Vagina (tissue), 2 donors: ENCODE results near the gene MYO3A. TPM values are rescaled to one million over a fixed set of nuclear protein-coding genes. Genes with fewer than 3 reads are reported as not detected.

Experiments
- DNase-seq, 2 donors: peaks; one replicate each; pipeline ENCODE4 v3.0.0-alpha.2; 2017; ENCODE audit errors: extremely low spot score in 2 of 2
- H3K27ac ChIP-seq: fragments of 200-600 bp; sonication (generic); one replicate; pipeline ENCODE4 v1.5.1; 2019
- H3K27me3 ChIP-seq: fragments of 200-600 bp; sonication (generic); one replicate; pipeline ENCODE4 v1.5.1; 2019
- H3K36me3 ChIP-seq, 2 donors: fragments of 200-600 bp; sonication (generic); one replicate each; pipeline ENCODE4 v1.5.1; 2017 to 2019
- H3K4me1 ChIP-seq: fragments of 200-600 bp; sonication (generic); one replicate; pipeline ENCODE4 v1.5.1; 2019
- H3K4me3 ChIP-seq, 2 donors: fragments of 200-600 bp; sonication (generic); 1 replicate in 1 of 2; 2 replicates in 1 of 2; pipeline ENCODE4 v1.5.1; 2016 to 2019
- H3K9me3 ChIP-seq: fragments of 200-600 bp; sonication (generic); one replicate; pipeline ENCODE4 v1.5.1; 2019
- POLR2A ChIP-seq, 2 donors: fragments of 450-650 bp; IDR thresholded peaks; one replicate each; pipeline ENCODE4 v1.6.1; 2017; ENCODE audit warnings: antibody characterized with exemption in 2 of 2, mild to moderate bottlenecking in 2 of 2, moderate library complexity in 2 of 2
- POLR2AphosphoS5 ChIP-seq, 2 donors: sonication (generic); formaldehyde crosslinking; IDR thresholded peaks; one replicate each; pipeline ENCODE4 v1.9.0; 2017; ENCODE audit warnings: antibody characterized with exemption in 2 of 2, mild to moderate bottlenecking in 2 of 2, low read depth in 1 of 2; ENCODE audit not compliant: insufficient read depth in 1 of 2
- intact Hi-C: fragments of 100-400 bp; cut with DNase I; formaldehyde crosslinking; loops from one replicate; pipeline ENCODE4 v1.15.1; 2023
- total RNA-seq: library from RNA; depleted of rRNA; stranded (reverse); fragments of >200 nt; gene quantifications from one replicate; pipeline ENCODE4 v1.2.3, GENCODE V29; 2016
- TF ChIP-seq, protein P1 (sequence below), 3 experiments: fragments of 450-650 bp in 2 of 3; fragments of 200-600 bp in 1 of 3; sonication (generic) in 1 of 3; IDR thresholded peaks; one replicate each; pipeline ENCODE4 v1.5.1; 2017 to 2019; ENCODE audit warnings: antibody characterized with exemption in 3 of 3, mild to moderate bottlenecking in 2 of 3, moderate library complexity in 2 of 3

Gene MYO3A
- total RNA-seq, 1 donor from 2014 or later, result 0.25 TPM

DNA sequence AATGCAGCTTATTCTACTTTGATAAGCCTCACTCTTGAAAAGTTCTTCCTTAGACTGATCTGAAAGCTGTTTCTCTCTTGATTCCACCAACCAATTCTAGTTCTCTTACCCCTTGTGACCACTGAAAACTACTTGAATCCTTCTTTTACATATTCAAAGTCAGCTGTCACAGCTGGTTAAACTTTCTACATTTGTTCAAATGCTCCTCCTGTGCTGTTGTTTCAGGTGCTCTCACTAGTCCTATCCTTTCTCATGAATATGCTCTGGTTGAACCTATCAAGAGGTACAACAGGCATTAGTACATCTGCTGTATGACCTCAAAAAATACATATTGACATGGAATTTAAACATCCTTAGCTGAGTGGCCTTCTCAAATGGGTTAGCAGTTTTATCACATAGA is 91.5 kb downstream of the MYO3A start:
- no peak overlapping the region for H3K4me3 ChIP-seq
- no peaks in the 10 kb centered on the region for H3K9me3 ChIP-seq
- no peak for DNase-seq
- TF ChIP-seq POLR2A (IDR thresholded peaks at IDR 0.05), result no peak
- TF ChIP-seq, protein P1, sequence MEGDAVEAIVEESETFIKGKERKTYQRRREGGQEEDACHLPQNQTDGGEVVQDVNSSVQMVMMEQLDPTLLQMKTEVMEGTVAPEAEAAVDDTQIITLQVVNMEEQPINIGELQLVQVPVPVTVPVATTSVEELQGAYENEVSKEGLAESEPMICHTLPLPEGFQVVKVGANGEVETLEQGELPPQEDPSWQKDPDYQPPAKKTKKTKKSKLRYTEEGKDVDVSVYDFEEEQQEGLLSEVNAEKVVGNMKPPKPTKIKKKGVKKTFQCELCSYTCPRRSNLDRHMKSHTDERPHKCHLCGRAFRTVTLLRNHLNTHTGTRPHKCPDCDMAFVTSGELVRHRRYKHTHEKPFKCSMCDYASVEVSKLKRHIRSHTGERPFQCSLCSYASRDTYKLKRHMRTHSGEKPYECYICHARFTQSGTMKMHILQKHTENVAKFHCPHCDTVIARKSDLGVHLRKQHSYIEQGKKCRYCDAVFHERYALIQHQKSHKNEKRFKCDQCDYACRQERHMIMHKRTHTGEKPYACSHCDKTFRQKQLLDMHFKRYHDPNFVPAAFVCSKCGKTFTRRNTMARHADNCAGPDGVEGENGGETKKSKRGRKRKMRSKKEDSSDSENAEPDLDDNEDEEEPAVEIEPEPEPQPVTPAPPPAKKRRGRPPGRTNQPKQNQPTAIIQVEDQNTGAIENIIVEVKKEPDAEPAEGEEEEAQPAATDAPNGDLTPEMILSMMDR (IDR thresholded peaks at IDR 0.05), result no peak
- TF ChIP-seq POLR2AphosphoS5 (IDR thresholded peaks at IDR 0.05; ENCODE audit: insufficient read depth in 1 of 2, low read depth in 1 of 2), result no peak
- intact Hi-C loops, result no loop called here
- H3K4me1 ChIP-seq, result no peaks in the 10 kb centered on the region
- no peaks in the 10 kb centered on the region for H3K36me3 ChIP-seq
- no peaks in the 10 kb centered on the region for H3K27me3 ChIP-seq
- H3K27ac ChIP-seq, result no peak overlapping the region

DNA sequence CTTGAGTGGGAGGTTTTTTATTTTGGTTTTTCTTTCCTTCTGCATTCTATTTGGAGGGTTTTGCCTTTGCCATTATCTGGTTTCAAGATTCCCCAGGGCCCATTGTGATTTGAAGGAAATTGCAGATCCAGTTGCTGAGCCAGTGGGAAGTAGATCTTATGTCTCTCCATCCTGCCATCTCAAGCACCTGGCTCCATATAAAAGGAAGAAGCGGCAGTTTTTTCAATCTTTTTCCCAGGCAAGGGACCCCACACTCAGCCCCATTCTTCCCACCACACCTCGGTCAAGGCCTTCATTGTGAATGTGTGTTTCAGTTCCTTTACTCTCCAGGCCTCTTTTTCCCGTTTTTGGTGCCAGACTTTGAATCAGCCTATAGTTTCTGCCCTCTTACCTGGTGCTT is 95.8 kb downstream of the MYO3A start:
- Histone ChIP-seq H3K9me3 (no peaks in the 10 kb centered on the region), H3K27me3 (no peaks in the 10 kb centered on the region), H3K27ac (no peak overlapping the region), H3K4me3 (no peak overlapping the region), H3K36me3 (no peaks in the 10 kb centered on the region), H3K4me1 (no peaks in the 10 kb centered on the region)
- TF ChIP-seq POLR2AphosphoS5 (IDR thresholded peaks at IDR 0.05; ENCODE audit: insufficient read depth in 1 of 2, low read depth in 1 of 2) (no peak), POLR2A (IDR thresholded peaks at IDR 0.05) (no peak)
- TF ChIP-seq, protein P1 (IDR thresholded peaks at IDR 0.05), result no peak
- no peak for DNase-seq
- intact Hi-C loops, result no loop called here

DNA sequence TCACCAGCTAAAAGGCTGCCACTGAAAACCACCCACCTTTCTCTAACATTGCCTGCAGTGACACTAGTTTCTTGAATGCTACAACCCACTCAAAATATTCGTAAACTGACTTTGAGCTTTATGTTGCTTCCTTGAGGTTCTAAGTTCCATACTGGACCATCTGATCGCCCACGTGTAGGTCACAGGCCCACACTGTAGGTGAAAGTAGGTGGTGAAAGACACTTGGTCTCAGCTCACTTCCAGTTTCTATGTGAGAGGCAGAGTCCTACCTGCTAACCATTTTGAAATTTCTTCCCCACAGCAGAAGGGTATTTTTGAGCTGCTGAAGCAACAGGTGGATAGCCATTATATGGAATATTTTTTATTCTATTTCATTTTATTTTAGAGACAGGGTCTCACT is 97.3 kb downstream of the MYO3A start:
- Histone ChIP-seq H3K27me3 (no peaks in the 10 kb centered on the region), H3K36me3 (no peaks in the 10 kb centered on the region), H3K27ac (no peak overlapping the region), H3K4me3 (no peak overlapping the region), H3K9me3 (no peaks in the 10 kb centered on the region), H3K4me1 (no peaks in the 10 kb centered on the region)
- intact Hi-C loops, result no loop called here
- TF ChIP-seq, protein P1 (IDR thresholded peaks at IDR 0.05), result no peak
- TF ChIP-seq POLR2AphosphoS5 (IDR thresholded peaks at IDR 0.05; ENCODE audit: insufficient read depth in 1 of 2, low read depth in 1 of 2), result no peak
- no peak for TF ChIP-seq POLR2A (IDR thresholded peaks at IDR 0.05)
- DNase-seq, result no peak

DNA sequence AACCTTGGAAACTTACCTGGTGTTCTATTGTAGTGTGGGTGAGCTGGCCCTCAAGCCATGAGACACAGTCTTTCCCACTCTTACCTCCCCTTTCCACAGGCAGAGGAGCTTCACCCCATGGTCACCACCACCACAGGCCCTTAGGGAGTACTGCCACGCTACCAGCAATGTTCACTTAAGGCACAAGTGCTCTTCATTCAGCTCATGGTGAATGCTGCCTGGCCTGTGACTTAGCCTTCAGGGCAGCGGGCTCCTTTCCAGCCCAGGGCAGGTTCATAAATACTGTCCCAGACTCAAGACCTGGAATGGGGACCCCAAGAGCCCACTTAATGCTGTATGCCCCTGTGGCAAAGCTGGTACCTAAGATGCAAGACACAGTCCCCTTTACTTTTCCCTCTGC is 109.4 kb downstream of the MYO3A start:
- intact Hi-C loops, result no loop called here
- no peaks in the 10 kb centered on the region for H3K36me3 ChIP-seq
- H3K9me3 ChIP-seq, result no peaks in the 10 kb centered on the region
- H3K27me3 ChIP-seq, result no peaks in the 10 kb centered on the region
- no peak for DNase-seq
- no peak for TF ChIP-seq POLR2A (IDR thresholded peaks at IDR 0.05)
- H3K4me3 ChIP-seq, result no peak overlapping the region
- H3K4me1 ChIP-seq, result peaks cover 13% of the 10 kb centered on the region
- no peak overlapping the region for H3K27ac ChIP-seq

DNA sequence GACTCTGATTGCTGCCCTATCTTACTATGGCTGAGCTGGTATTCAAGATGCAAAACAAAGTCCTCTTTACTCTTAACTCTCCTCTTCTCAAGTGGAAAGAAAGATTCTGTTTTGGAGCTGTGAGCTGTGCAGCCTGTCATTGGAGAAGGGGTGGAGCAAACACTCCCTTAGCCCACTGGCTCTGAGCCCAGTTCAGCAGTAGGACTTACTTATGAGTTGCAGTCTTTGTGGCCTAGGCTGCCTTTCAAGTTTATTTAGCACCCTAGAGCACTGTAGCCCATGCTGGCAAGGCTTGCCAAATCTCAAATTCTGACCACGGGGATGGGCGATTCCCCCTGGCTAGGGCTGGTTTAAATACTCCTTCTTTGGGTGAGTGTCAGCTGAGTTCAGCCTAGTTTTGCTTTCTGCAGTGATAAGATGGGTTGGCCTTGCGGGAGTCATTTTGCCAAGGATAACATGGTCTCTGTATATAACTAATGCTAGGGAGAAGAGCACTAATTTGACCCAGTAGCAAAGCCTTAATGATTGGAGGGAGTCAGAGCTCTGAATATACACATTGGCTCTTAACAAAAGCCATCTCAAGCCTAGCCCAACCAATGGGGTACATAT is 110.2 kb downstream of the MYO3A start:
- DNase-seq, result no peak
- H3K4me1 ChIP-seq, result peaks cover 13% of the 10 kb centered on the region
- H3K9me3 ChIP-seq, result no peaks in the 10 kb centered on the region
- H3K36me3 ChIP-seq, result no peaks in the 10 kb centered on the region
- TF ChIP-seq POLR2A (IDR thresholded peaks at IDR 0.05) (no peak), POLR2AphosphoS5 (IDR thresholded peaks at IDR 0.05; ENCODE audit: insufficient read depth in 1 of 2, low read depth in 1 of 2) (no peak)
- TF ChIP-seq, protein P1 (IDR thresholded peaks at IDR 0.05), result no peak
- H3K4me3 ChIP-seq, result no peak overlapping the region
- no peaks in the 10 kb centered on the region for H3K27me3 ChIP-seq
- H3K27ac ChIP-seq, result no peak overlapping the region
- intact Hi-C loops, result no loop called here
